OCI-LY1 (cell line): ENCODE measurements around the gene IFNA1.

ENCODE experiments used
- CTCF ChIP-seq: fragments of 200-600 bp; sonication (generic), shearing (Covaris generic); IDR thresholded peaks from 2 replicates; pipeline ENCODE4 v1.5.1; 2017; ENCODE audit warnings: mild to moderate bottlenecking, antibody characterized with exemption, low read length, moderate library complexity, mixed read lengths
- EZH2 ChIP-seq: fragments of 200-600 bp; sonication (generic), shearing (Covaris generic); IDR thresholded peaks from 2 replicates; pipeline ENCODE4 v1.8.0; 2017; ENCODE audit warnings: borderline replicate concordance, mixed run types, mild to moderate bottlenecking, antibody characterized with exemption, low read length, moderate library complexity, mixed read lengths

GRCh38 chr9:21395778-21396717 lies 44.2 kb upstream of the IFNA1 start:
- TF ChIP-seq CTCF (peak; percentile 82), EZH2 (no peak)
